Hepatocyte (in vitro differentiated cells): Measurements from ENCODE around the gene PHLPP1. TPM values are rescaled to one million over a fixed set of nuclear protein-coding genes. Genes with fewer than 3 reads are reported as not detected.

Experiments
- DNase-seq: peaks from one replicate; pipeline ENCODE4 v3.0.0-alpha.2; 2016; ENCODE audit warnings: low spot score
- H2AFZ ChIP-seq: fragments of 200-600 bp; sonication (generic); 2 replicates; pipeline ENCODE4 v1.6.0; 2016; ENCODE audit warnings: antibody characterized with exemption, mild to moderate bottlenecking
- H3K27ac ChIP-seq: fragments of 200-600 bp; sonication (generic); 2 replicates; pipeline ENCODE4 v1.5.1; 2016; ENCODE audit warnings: mild to moderate bottlenecking
- H3K27me3 ChIP-seq: fragments of 200-600 bp; sonication (generic); 2 replicates; pipeline ENCODE4 v1.6.1; 2016
- H3K36me3 ChIP-seq: fragments of 200-600 bp; sonication (generic); replicated peaks from 2 replicates; pipeline ENCODE4 v1.5.1; 2016; ENCODE audit warnings: low read depth; ENCODE audit not compliant: insufficient read depth
- H3K4me1 ChIP-seq: fragments of 200-600 bp; sonication (generic); 2 replicates; pipeline ENCODE4 v1.5.1; 2016; ENCODE audit warnings: mild to moderate bottlenecking, moderate library complexity; ENCODE audit not compliant: insufficient read depth
- H3K4me2 ChIP-seq: fragments of 200-600 bp; sonication (generic); 2 replicates; pipeline ENCODE4 v1.6.0; 2016
- H3K4me3 ChIP-seq: fragments of 200-600 bp; sonication (generic); 2 replicates; pipeline ENCODE4 v1.5.1; 2016; ENCODE audit warnings: mild to moderate bottlenecking
- H3K79me2 ChIP-seq: fragments of 200-600 bp; sonication (generic); 2 replicates; pipeline ENCODE4 v1.6.0; 2017; ENCODE audit warnings: mild to moderate bottlenecking
- H3K9me2 ChIP-seq: fragments of 200-600 bp; sonication (generic); replicated peaks from 2 replicates; pipeline ENCODE4 v1.6.0; 2017; ENCODE audit warnings: mild to moderate bottlenecking; ENCODE audit not compliant: insufficient read depth
- H3K9me3 ChIP-seq: fragments of 200-600 bp; sonication (generic); 2 replicates; pipeline ENCODE4 v1.5.1; 2016; ENCODE audit warnings: low read depth, mild to moderate bottlenecking
- H4K20me1 ChIP-seq: fragments of 200-600 bp; sonication (generic); 2 replicates; pipeline ENCODE4 v1.6.0; 2016; ENCODE audit warnings: mild to moderate bottlenecking; ENCODE audit not compliant: insufficient read depth, poor library complexity, severe bottlenecking
- CTCF ChIP-seq: fragments of 200-600 bp; sonication (generic); IDR thresholded peaks from 2 replicates; pipeline ENCODE4 v1.5.1; 2016; ENCODE audit warnings: antibody characterized with exemption, mild to moderate bottlenecking; ENCODE audit not compliant: poor library complexity
- EZH2 ChIP-seq: fragments of 200-600 bp; sonication (generic); IDR thresholded peaks from 2 replicates; pipeline ENCODE4 v1.6.1; 2016; ENCODE audit warnings: antibody characterized with exemption, mild to moderate bottlenecking, borderline replicate concordance
- EZH2phosphoT487 ChIP-seq: fragments of 200-600 bp; sonication (generic); IDR thresholded peaks from one replicate; pipeline ENCODE4 v1.6.1; 2018; ENCODE audit warnings: antibody characterized with exemption, mild to moderate bottlenecking, low read depth, moderate library complexity; ENCODE audit not compliant: unreplicated experiment, severe bottlenecking
- WGBS: methylation state at CpG from one replicate; pipeline ENCODE4 v1.1.6; 2016; ENCODE audit warnings: low lambda C conversion rate; ENCODE audit errors: missing lambda C conversion rate; 5-methylcytosine and 5-hydroxymethylcytosine counted together
- polyA plus RNA-seq: library from polyadenylated mRNA; unstranded; fragments of >200 nt; fragmentation: Nextera tagmentation; extraction: Ambion mirVana; gene quantifications from 2 replicates; pipeline ENCODE4 v1.2.1, GENCODE V29; 2016
- total RNA-seq: library from RNA; depleted of rRNA; stranded (reverse); fragments of >200 nt; gene quantifications from 2 replicates; pipeline ENCODE4 v1.2.3, GENCODE V29; 2014

Gene PHLPP1
- total and polyA plus RNA-seq, 2 experiments from 2014 or later = 7.3 to 14.3 TPM

- Histone ChIP-seq H3K36me3 (no peaks in the 10 kb centered on the region), H4K20me1 (no peaks in the 10 kb centered on the region), H3K27ac (no peak overlapping the region), H3K4me3 (no peak overlapping the region), H3K4me1 (no peaks in the 10 kb centered on the region), H3K4me2 (no peak overlapping the region), H3K9me3 (no peaks in the 10 kb centered on the region), H2AFZ (no peak overlapping the region), H3K79me2 (peaks cover 3% of the 10 kb centered on the region), H3K9me2 (no peaks in the 10 kb centered on the region), H3K27me3 (no peaks in the 10 kb centered on the region)
- 95% methylated on average over 13 of the region's 13 CpGs for WGBS
- TF ChIP-seq EZH2 (no peak), CTCF (no peak), EZH2phosphoT487 (no peak)
- DNase-seq = no peak
These were observed 3.6 kb upstream of the PHLPP1 start for GRCh38 chr18:62711781-62712180.

GRCh38 chr18:62713651-62714247 is 1.6 kb upstream of the PHLPP1 start:
- H3K4me3 ChIP-seq = no peak overlapping the region
- H3K9me2 ChIP-seq = no peaks in the 10 kb centered on the region
- 80% methylated on average over 17 of the region's 17 CpGs for WGBS
- no peak overlapping the region for H3K27ac ChIP-seq
- no peaks in the 10 kb centered on the region for H3K36me3 ChIP-seq
- DNase-seq = no peak
- H3K79me2 ChIP-seq = peaks cover 17% of the 10 kb centered on the region
- H3K9me3 ChIP-seq = no peaks in the 10 kb centered on the region
- H3K27me3 ChIP-seq = no peaks in the 10 kb centered on the region
- TF ChIP-seq EZH2 (no peak), CTCF (no peak), EZH2phosphoT487 (no peak)
- H3K4me1 ChIP-seq = no peaks in the 10 kb centered on the region
- no peak overlapping the region for H3K4me2 ChIP-seq
- H2AFZ ChIP-seq = no peak overlapping the region
- H4K20me1 ChIP-seq = peaks cover 4% of the 10 kb centered on the region

GRCh38 chr18:62714671-62715435 is 488 bp upstream of the PHLPP1 start:
- Histone ChIP-seq H4K20me1 (peaks cover 12% of the 10 kb centered on the region), H3K27me3 (no peaks in the 10 kb centered on the region), H3K36me3 (no peaks in the 10 kb centered on the region), H3K9me3 (no peaks in the 10 kb centered on the region), H3K9me2 (no peaks in the 10 kb centered on the region), H3K4me1 (no peaks in the 10 kb centered on the region), H3K4me2 (peak overlapping the region; percentile 69), H3K4me3 (peak overlapping the region; percentile 49), H3K27ac (peak overlapping the region; percentile 96), H3K79me2 (peaks cover 28% of the 10 kb centered on the region), H2AFZ (peak overlapping the region; percentile 68)
- DNase-seq = peak; percentile 100
- 3% methylated on average over 39 of the region's 50 CpGs for WGBS
- TF ChIP-seq CTCF = peak; percentile 90
- no peak for TF ChIP-seq EZH2phosphoT487
- TF ChIP-seq EZH2 = no peak
